Loucy (cell line): Measurements from ENCODE around the gene RBBP8.
A peak's percentile ranks its signal among the peaks of the same experiment; 100 is the strongest.

Experiments
- H2AFZ ChIP-seq: fragments of 200-600 bp; sonication (generic); 2 replicates; pipeline ENCODE4 v1.6.0; 2016; ENCODE audit warnings: antibody characterized with exemption, mild to moderate bottlenecking, low read length, moderate library complexity
- H3F3A ChIP-seq: fragments of 200-600 bp; 2 replicates; pipeline ENCODE4 v1.6.0; 2016; ENCODE audit warnings: antibody characterized with exemption, low read depth, mild to moderate bottlenecking
- H3K27me3 ChIP-seq: fragments of 200-600 bp; sonication (generic); 2 replicates; pipeline ENCODE4 v1.6.1; 2014; ENCODE audit warnings: low read length, mild to moderate bottlenecking; ENCODE audit not compliant: insufficient read depth, poor library complexity, severe bottlenecking
- H3K36me3 ChIP-seq: fragments of 200-600 bp; sonication (generic); 2 replicates; pipeline ENCODE4 v1.6.1; 2016; ENCODE audit warnings: low read length; ENCODE audit not compliant: insufficient read depth
- H3K4me1 ChIP-seq: fragments of 200-600 bp; sonication (generic); 2 replicates; pipeline ENCODE4 v1.5.1; 2014; ENCODE audit warnings: low read length, mild to moderate bottlenecking; ENCODE audit not compliant: insufficient read depth, poor library complexity, severe bottlenecking
- H3K4me2 ChIP-seq: fragments of 200-600 bp; sonication (generic); 2 replicates; pipeline ENCODE4 v1.6.0; 2014; ENCODE audit warnings: antibody characterized with exemption, low read length, low read depth, mild to moderate bottlenecking; ENCODE audit not compliant: poor library complexity, severe bottlenecking
- H3K4me3 ChIP-seq: fragments of 200-600 bp; sonication (generic); 2 replicates; pipeline ENCODE4 v1.5.1; 2014; ENCODE audit warnings: low read length, mild to moderate bottlenecking, mixed read lengths; ENCODE audit not compliant: poor library complexity, severe bottlenecking
- H3K79me2 ChIP-seq: fragments of 200-600 bp; sonication (generic); 2 replicates; pipeline ENCODE4 v1.6.1; 2014; ENCODE audit warnings: low read length; ENCODE audit not compliant: insufficient read depth
- H3K9ac ChIP-seq: fragments of 200-600 bp; sonication (generic); 2 replicates; pipeline ENCODE4 v1.6.0; 2014; ENCODE audit warnings: mild to moderate bottlenecking, low read depth, low read length, moderate library complexity; ENCODE audit not compliant: poor library complexity, severe bottlenecking
- H3K9me2 ChIP-seq: fragments of 200-600 bp; sonication (generic); replicated peaks from 2 replicates; pipeline ENCODE4 v1.6.1; 2016; ENCODE audit warnings: low read depth, low read length, mixed read lengths
- H3K9me3 ChIP-seq: fragments of 200-600 bp; sonication (generic); 2 replicates; pipeline ENCODE4 v1.6.1; 2014; ENCODE audit warnings: mild to moderate bottlenecking, antibody characterized with exemption, low read length, low read depth; ENCODE audit not compliant: insufficient read depth
- H4K20me1 ChIP-seq: fragments of 200-600 bp; sonication (generic); 2 replicates; pipeline ENCODE4 v1.6.0; 2014; ENCODE audit warnings: antibody characterized with exemption, low read length, mild to moderate bottlenecking; ENCODE audit not compliant: insufficient read depth, poor library complexity, severe bottlenecking
- EZH2phosphoT487 ChIP-seq: fragments of 200-600 bp; IDR thresholded peaks from 2 replicates; pipeline ENCODE4 v1.6.1; 2018; ENCODE audit warnings: antibody characterized with exemption, mild to moderate bottlenecking, moderate library complexity, borderline replicate concordance
- TF ChIP-seq, protein P1 (sequence below): fragments of 200-600 bp; sonication (generic); conservative IDR thresholded peaks from 2 replicates; pipeline ENCODE4 v1.5.1; 2014; ENCODE audit warnings: mild to moderate bottlenecking, antibody characterized with exemption, low read length

RBBP8 gene

DNA sequence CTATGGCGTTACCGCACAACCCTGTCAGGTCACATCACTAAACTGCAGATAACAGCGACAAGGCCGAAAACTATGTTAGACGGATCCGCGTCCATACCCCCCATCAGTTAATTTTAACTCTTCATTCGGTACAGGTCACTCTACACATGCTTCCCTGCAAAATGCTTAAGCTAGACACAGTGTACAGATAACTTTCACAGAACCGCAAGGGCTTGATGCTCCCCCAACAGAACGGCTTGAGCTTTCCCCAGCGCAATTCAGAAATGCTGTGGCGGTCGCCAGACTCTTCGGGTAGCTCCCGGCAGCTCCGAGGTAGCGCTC is 283 bp upstream of the RBBP8 start:
- Histone ChIP-seq H3F3A (no peaks in the 10 kb centered on the region), H3K27me3 (no peaks in the 10 kb centered on the region), H3K79me2 (peaks cover 40% of the 10 kb centered on the region), H3K4me3 (peak overlapping the region; percentile 85), H4K20me1 (peaks cover 15% of the 10 kb centered on the region), H3K4me1 (peaks cover 20% of the 10 kb centered on the region), H3K36me3 (no peaks in the 10 kb centered on the region), H3K9me3 (no peaks in the 10 kb centered on the region), H2AFZ (peak overlapping the region; percentile 98), H3K4me2 (peak overlapping the region; percentile 99), H3K9me2 (no peaks in the 10 kb centered on the region), H3K9ac (peak overlapping the region; percentile 81)
- TF ChIP-seq EZH2phosphoT487, result no peak
- TF ChIP-seq, protein P1, sequence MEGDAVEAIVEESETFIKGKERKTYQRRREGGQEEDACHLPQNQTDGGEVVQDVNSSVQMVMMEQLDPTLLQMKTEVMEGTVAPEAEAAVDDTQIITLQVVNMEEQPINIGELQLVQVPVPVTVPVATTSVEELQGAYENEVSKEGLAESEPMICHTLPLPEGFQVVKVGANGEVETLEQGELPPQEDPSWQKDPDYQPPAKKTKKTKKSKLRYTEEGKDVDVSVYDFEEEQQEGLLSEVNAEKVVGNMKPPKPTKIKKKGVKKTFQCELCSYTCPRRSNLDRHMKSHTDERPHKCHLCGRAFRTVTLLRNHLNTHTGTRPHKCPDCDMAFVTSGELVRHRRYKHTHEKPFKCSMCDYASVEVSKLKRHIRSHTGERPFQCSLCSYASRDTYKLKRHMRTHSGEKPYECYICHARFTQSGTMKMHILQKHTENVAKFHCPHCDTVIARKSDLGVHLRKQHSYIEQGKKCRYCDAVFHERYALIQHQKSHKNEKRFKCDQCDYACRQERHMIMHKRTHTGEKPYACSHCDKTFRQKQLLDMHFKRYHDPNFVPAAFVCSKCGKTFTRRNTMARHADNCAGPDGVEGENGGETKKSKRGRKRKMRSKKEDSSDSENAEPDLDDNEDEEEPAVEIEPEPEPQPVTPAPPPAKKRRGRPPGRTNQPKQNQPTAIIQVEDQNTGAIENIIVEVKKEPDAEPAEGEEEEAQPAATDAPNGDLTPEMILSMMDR, result no peak

DNA sequence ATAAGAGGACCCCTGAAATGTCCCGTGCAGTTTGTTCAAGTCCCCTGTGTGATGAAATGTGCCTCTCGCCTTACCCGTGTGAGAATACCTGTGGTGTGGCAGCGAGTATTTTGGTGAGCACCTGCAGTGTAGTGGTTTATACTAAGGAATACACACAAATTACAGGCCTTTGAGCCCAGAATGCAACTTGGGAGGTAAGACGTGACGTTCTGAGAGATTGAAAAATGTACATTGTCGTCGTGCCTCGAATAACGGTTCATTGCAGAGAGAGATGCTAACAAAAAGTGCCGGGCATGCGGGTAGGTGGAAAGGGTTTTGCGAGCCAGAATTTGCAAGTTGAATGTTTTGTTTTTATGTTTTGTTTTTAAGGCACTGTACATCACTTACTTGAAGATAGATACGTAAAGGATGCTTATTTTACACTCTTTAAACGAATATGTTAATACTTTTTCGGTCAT is 867 bp downstream of the RBBP8 start:
- Histone ChIP-seq H3K27me3 (no peaks in the 10 kb centered on the region), H2AFZ (peak overlapping the region; percentile 98), H3K4me1 (peaks cover 32% of the 10 kb centered on the region), H3K4me2 (peak overlapping the region; percentile 99), H3K9me3 (no peaks in the 10 kb centered on the region), H4K20me1 (peaks cover 15% of the 10 kb centered on the region), H3F3A (no peaks in the 10 kb centered on the region), H3K79me2 (peaks cover 51% of the 10 kb centered on the region), H3K9ac (peak overlapping the region; percentile 81), H3K36me3 (no peaks in the 10 kb centered on the region; the same call in 1 of the 2 replicates), H3K9me2 (no peaks in the 10 kb centered on the region), H3K4me3 (peak overlapping the region; percentile 85)
- TF ChIP-seq, protein P1, result no peak
- no peak for TF ChIP-seq EZH2phosphoT487

DNA sequence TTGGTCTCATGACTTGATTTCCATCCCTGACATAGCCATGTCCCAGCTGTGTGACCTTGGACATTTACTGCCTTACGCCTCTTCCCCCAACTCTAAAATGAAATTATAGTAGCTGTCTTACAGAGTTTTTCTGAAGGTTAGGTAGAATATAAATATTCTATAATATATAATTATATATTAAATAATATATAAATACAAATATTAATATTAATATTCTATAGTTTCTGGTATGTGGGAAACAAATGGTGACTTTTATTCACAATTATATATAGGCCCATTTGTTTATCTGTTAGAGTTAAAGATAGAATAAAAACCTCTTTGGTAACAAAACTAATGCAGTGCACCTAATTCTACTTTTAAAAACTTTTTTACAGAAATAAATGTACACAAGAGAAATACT is 1.7 kb downstream of the RBBP8 start:
- H3K9me2 ChIP-seq, result no peaks in the 10 kb centered on the region
- TF ChIP-seq EZH2phosphoT487, result no peak
- TF ChIP-seq, protein P1, result no peak
- peak overlapping the region; percentile 85 for H3K4me3 ChIP-seq
- H3K79me2 ChIP-seq, result peaks cover 59% of the 10 kb centered on the region
- H3K4me2 ChIP-seq, result peak overlapping the region; percentile 99
- H3F3A ChIP-seq, result no peaks in the 10 kb centered on the region
- peak overlapping the region; percentile 81 for H3K9ac ChIP-seq
- H3K36me3 ChIP-seq, result peaks cover 2% of the 10 kb centered on the region; the same call in 1 of the 2 replicates
- peaks cover 15% of the 10 kb centered on the region for H4K20me1 ChIP-seq
- H3K4me1 ChIP-seq, result peaks cover 37% of the 10 kb centered on the region
- no peaks in the 10 kb centered on the region for H3K9me3 ChIP-seq
- no peak overlapping the region for H2AFZ ChIP-seq
- no peaks in the 10 kb centered on the region for H3K27me3 ChIP-seq
